Stimulated activated CD4-positive, alpha-beta T cell treated with anti-CD3 and anti-CD28 coated beads, Interleukin-1b, Interleukin-23, amount 100 ng/mL, for 1 hour (primary cell): ENCODE results near the gene CD300H.
"Not testable (repeated sequence)": the region's sequence is repeated elsewhere in the genome, so short reads cannot be mapped to it uniquely, and the experiment has no call there.

Experiments used
- DNase-seq, 2 donors: peaks; one replicate each; pipeline ENCODE4 v3.0.0-alpha.2; 2020; ENCODE audit warnings: low read depth in 2 of 2

Gene CD300H

DNA sequence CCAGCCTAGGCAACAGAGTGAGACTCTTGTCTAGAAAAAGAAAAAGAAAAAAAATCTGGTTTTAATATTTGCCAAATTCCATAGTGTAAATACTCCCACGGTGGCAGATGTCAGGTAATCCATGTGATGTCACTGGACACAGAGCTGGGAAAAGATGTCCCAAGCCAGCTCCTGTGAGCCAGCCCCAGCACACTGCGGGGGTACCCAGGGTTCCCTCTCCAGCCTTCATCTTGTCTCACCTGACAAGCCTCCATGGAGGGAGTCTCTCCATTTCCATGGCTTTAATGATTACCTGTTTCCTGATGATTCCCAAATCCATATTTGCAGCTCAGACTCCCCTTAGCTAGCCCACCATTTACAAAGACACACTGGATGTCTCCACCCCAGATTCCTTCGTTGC, 40.6 kb downstream of the CD300H start:
- no peak for DNase-seq

DNA sequence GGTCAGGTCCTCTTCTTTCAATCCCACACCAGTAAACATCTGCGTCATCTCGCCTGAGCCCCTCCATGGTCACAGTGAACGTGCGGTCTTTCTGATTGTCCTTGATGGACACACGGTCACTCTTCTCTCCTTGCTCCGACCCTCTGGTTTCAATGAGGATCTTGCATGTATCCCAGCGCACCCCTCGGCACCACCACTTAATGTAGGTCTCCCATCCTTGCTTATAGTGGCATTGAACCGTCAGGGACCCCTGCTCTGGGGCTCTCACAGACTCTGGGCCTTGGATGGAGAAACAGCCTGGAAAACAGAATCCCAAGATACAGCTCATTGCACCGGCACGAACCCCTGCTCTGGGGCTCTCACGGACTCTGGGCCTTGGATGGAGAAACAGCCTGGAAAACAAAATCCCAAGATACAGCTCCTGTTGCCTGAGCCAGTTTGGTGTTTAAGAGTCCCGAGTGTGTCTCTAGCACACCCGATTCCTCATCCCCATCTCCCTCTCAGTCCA, 41.5 kb downstream of the CD300H start:
- no peak for DNase-seq

DNA sequence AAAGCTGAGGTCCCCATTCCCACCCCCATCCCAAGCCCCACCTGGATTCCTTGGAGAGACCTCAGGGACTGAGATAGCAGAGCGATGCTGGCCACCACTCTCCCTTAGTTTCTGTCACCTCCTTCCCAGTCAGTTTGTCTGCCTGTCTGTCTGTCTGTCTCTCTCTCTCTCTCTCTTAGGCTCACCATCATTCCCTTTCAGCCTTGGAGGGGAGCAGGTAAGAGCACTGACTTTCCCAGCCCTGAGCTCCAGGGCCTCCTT, 41.9 kb downstream of the CD300H start:
- DNase-seq = no peak

DNA sequence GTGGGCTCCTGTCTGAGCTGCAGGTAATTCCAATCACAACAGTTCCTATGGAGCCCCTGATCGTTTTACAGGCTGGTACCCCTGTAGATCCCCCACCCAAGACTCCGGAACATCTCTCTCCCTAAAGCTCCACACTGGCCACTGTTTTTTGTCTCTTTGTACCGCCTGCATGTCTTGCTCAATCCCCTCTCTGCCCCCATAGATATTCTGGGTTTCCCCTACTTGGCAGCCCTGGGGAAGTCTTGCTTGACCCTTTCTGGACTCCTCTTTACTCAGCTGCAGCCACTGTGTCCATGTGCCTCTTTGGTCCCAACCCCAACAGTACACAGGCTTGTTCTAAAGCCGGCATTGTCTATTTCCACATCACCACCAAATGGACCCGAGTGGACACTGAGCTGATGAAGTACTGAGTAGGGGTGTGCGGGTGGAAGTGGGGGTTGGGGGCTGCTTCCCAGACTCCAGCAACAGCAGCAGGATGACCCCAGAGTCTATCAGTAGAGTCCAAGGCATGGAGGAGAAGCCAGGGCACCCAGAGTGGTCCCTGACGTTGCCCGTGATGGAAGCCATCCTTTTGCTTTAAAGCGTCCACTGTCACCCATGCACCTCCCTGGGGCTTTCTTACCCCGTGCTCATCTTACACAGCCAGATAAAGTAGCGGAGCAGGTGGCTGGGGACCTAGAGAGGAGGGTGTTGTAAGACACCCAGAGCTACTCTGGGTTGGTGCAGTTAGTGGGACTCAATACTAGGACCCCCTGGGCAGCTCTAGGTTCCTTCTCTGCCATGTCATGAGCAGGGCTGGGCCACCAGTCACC, 42.5 kb downstream of the CD300H start:
- DNase-seq = no peak

DNA sequence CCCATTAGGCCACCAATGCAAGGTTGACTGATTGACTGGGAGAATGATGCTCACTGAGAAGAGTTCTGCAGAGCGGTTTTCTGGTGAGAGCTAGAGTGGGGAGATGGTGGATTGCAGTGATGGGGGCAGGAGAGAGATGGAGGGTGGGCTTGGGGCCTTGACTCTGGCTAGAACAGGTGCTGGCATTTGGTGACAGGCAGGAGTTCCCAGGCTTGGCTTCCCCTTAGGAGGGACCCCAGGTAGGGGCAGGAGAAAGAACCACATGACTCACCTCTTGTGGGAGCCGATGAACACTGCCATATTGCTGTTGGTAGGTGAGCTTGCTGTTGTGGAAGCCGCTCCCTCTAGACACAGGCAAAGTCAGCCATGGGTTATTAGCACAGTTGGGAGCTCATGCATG, 44.0 kb downstream of the CD300H start:
- DNase-seq = no peak

DNA sequence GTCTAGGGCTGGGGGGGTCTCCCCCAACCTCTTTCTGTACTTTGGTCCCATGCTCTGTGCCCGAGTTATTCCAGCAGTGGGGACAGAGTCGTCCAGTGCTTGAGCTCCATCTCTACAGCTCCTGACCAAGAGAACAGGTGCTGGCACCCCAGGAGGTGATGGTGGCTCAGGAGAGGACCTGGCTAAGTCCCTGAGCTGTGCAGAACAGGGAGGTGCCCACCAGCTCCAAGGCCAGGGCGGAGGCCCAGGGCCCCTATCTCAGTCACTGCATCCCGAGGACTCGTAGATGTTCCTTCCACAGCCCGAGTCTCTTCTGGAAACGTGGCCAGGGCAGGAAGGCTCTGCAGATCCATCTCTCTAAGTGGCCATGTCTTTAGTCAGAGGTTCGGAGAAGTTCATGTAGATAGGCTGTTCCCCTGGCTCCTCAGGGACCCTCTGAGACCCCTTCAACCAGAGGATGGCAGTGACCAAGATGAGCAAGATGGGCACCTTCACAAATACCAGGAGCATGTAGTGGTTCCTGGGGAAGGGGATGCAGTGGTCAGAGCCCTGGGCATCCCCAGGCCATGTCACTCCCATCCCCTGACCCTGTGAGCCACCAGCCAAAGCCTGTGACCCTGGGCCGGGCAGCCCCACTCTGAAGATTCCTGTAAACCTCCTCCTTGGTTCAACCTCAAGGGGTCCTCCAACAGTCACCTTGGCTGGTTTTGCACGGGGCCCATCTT, 44.8 kb downstream of the CD300H start:
- no peak for DNase-seq

DNA sequence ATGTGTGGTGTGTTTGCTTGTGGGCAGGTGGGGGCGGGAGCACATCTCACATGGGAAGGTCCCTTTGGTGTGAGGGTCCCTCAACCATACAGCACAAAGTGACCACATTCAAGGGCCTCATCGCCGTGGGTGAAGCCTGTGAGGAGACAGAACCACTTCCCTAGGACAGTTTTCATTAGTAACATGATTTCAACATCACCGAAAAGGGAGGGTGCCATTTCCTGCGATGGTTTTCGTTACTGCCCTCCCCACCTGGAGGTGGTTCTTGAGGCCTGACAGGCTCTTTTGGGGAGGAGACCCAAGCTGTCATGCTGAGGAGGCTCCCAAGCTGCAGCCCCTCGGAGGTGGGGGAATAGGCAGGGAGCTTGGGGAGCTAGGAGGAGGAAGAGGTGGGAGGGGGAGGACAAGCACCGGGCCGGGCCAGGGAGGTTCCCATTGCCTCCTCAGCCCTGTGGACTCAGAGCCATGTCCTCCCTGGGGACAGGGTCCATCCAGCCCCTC, 45.6 kb downstream of the CD300H start:
- DNase-seq = no peak

DNA sequence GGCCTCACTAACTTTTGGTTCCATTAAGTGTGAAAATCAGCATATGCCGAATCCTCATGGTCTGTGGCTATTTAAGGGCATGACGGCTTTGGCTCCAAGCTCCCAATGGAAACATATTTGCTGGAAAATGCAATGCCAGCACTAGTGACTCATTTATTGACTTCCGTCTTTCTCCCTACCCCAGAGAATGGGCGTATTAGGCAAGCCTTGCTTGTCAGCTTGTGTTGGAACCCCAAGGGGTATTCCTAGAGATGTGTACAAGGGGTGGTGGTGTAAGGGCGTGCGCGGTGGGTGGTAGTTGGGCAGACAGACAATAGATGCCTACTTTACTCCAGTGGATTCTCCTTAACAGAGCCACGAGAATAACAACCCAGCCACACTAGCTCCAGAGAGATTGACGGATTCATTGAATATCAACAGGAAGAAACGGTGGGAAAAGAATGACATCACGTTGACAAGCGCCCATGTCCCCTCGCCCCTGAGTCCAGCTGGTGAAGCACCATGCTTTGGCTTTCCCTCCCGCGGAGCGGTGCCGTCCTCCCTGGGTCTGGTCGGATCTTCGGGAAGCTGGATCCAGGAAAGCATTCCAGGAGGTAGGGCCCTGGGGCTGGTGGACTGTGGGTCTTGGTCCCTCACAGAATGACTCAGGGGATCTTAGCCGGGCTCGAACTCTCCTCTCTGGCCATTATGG, 46.4 kb downstream of the CD300H start:
- DNase-seq = no peak

DNA sequence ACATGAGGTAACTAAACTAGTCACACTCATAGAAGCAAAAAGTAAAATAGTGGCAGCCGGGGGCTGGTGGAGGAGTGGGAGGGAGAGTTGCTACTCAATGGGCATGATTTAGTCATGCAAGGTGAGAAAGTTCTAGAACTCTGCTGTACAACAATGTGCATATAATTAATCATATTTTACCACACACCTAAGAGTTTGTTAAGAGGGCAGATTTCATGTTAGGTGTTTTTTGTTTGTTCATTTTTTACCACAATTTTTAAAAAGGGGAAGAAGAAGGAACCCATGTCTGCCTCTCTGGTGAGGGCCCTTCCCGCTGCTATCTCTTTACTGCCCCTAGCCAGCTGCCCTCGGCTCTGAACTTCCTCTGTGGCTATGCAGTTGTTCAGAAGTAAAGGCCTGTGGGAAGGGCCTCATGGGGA, 47.3 kb downstream of the CD300H start:
- DNase-seq = no peak

DNA sequence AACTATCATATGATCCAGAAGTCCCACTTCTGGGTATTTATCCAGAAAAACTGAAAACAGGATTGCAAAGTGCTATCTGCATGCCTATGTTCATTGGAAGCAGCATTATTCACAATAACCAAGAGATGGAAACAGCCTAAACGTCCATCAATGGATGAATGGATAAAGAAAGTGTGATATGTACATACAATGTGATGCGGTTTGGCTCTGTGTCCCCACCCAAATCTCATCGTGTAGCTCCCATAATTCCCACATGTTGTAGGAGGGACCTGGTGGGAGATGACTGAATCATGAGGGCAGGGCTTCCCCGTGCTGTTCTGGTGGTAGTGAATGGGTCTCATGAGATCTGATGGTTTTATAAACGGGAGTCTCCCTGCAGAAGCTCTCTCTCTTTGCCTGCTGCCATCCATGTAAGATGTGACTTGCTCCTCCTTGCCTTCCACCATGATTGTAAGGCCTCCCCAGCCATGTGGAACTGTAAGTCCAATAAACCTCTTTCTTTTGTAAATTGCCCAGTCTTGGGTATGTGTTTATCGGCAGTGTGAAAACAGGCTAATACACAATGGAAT, 48.8 kb downstream of the CD300H start:
- DNase-seq = not testable (repeated sequence)

DNA sequence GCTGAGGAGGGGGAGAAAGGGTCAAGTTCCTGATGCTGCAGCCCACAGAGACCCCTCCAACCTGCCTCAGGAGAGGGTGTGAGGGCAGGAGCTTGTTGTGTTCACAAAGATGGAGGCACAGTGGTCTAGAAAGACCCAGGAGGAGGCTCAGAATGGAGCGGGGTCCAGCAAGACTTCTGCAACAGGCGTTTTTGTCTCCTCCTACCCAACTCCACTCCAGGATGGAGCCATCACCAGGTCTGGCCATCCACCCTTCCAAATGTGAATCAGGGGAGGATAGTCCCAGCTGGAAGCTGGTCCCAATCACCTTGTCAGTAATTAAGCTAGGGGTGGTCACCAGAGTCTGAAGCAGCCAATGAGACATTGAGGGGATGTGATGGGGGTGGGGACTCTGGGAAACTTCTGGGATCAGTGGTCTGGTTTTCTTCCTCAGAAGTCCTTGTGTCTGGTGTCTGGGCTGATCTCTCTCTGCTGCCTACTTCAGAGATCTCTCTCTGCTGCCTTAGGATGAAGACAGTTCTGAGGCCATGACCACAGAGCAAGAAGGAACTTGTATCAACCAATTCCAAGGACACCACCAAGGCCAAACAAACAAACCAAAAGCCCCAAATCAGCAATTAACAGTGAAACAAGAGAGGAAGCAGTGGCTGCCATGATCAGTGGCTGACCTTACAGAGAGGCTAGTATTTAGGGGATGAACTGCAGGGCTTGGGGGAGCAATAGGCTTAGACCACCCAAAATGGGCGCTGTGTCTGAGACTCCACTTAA, 50.6 kb downstream of the CD300H start:
- no peak for DNase-seq

DNA sequence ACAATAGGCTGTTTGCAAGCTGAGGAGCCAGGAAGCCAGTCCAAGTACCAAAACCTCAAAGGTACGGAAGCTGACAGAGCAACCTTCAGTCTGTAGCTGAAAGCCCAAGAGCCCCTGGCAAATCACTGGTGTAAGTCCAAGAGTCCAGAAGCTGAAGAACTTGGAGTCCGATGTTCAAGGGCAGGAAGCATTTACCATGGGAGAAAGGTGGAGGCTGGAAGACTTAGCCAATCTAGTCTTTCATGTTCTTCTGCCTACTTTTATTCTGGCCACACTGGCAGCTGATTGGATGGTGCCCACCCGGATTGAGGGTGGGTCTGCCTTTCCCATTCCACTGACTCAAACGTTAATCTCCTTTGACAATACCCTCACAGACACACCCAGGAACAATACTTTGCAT, 51.4 kb downstream of the CD300H start:
- DNase-seq = no peak

DNA sequence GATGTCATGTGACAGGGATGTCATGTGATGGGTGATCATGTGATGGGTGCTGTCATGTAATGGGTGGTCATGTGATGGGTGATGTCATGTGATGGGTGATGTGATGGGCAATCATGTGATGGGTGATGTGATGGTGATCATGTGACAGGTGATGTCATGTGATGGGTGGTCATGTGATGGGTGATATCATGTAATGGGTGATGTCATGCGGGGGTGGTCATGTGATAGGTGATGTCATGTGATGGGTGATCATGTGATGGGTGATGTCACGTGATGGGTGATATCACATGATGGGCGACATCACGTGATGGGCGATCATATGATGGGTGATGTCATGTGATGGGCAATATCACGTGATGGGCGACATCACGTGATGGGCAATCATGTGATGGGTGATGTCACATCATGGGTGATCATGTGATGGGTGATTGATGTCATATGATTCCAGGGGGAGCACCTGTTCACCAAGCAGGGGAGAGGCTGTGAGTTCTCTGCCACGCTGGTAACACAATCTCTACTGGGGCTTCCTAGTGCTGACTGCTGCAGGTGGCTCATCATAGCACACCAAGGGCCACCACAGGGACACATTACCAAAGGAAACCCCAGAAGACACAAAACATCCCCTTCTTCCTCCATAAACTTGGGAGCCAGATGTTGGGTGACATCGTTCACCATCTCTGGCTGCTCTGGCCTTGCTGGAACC, 52.5 kb downstream of the CD300H start:
- DNase-seq = no peak

DNA sequence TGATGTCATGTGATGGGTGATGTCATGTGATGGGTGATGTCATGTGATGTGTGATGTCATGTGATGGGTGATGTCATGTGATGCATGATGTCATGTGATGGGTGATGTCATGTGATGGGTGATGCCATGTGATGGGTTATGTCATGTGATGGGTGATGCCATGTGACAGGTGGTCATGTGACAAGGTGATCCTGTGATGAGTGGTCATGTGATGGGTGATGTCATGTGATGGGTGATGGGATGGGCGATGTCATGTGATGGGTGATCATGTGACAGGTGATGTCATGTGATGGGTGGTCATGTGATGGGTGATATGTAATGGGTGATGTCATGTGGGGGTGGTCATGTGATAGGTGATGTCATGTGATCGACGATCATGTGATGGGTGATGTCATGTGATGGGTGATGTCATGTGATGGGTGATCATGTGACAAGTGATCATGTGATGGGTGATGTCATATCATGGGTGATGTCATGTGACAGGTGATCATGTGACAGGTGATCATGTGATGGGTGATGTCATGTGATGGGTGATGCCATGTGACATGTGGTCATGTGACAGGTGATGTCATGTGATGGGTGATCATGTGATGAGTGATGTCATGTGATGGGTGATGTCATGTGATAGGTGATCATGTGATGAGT, 53.2 kb downstream of the CD300H start:
- no peak for DNase-seq

DNA sequence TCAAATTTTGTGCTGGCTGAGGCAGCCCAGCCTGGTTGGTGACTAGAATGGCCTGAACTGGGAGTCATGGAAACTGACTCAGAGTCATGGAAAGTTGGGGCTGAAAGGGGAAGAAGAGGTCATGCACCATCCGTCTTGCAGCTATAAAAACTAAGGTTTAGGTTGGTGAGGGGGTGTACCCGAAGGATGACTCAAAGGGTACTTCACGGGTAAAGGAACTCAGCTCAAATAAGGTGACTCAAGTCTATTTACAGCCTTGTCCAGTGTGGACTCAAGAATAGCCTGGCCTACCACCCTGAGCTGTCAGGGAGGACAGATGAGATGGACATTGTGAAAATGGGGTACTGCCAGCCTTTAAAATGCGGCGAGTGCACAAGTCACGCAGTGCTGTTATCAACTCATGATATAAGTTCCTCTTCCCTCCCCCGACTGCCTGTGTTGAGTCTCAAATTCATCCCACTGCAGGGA, 54.7 kb downstream of the CD300H start:
- DNase-seq = no peak

DNA sequence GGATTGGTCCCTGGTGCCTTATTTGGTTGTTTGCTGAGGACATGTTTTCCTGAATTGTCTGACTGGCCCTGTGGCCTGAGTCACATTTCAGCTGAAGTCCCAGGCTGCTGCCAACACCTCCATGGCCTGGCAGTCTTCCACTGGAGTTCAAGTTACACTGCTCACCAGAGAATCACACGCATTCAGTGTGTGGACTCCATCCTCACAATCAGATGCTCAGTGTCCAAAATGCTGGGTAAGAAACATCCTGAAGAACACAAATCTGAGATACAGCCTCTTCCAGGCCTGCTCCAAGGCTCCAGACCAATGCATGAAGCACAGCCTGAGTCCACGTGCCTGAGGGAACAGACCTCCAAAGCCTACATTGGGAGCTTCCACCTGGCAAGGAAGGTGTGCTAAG, 55.3 kb downstream of the CD300H start:
- no peak for DNase-seq
